Stimulated activated CD8-positive, alpha-beta memory T cell treated with anti-CD3 and anti-CD28 coated beads, Interleukin-12 subunit alpha, Interleukin-12 subunit beta, amount 100 ng/mL, for 1 hour (primary cell): Measurements from ENCODE around the gene DPM1.

ENCODE experiments used
- DNase-seq: peaks from one replicate; pipeline ENCODE4 v3.0.0-alpha.2; 2020; ENCODE audit warnings: low read depth

Gene DPM1

GRCh38 chr20:50895111-50895830, 63.1 kb downstream of the DPM1 start:
- DNase-seq: no peak

- no peak for DNase-seq
Measured at GRCh38 chr20:50893620-50894019, 64.7 kb downstream of the DPM1 start.

- no peak for DNase-seq
Measured at GRCh38 chr20:50892394-50892793, 65.9 kb downstream of the DPM1 start.

GRCh38 chr20:50891138-50891537, 67.2 kb downstream of the DPM1 start:
- no peak for DNase-seq

- no peak for DNase-seq
Measured at GRCh38 chr20:50887576-50887975, 70.8 kb downstream of the DPM1 start.

GRCh38 chr20:50886184-50886790, 72.0 kb downstream of the DPM1 start:
- DNase-seq: no peak

- no peak for DNase-seq
Measured at GRCh38 chr20:50885781-50886180, 72.6 kb downstream of the DPM1 start.

GRCh38 chr20:50885068-50885467, 73.3 kb downstream of the DPM1 start:
- no peak for DNase-seq
